Mammary epithelial cell (primary cell): ENCODE data around the gene AGRP.
"Not testable (repeated sequence)": the region's sequence is repeated elsewhere in the genome, so short reads cannot be mapped to it uniquely, and the experiment has no call there.

Source experiments
- EZH2 ChIP-seq: IDR thresholded peaks from 2 replicates; pipeline ENCODE4 v1.6.1; 2012; ENCODE audit warnings: low read length, inconsistent platforms, borderline replicate concordance
- TF ChIP-seq, protein P1 (sequence below), 2 donors: IDR thresholded peaks in 1 of 2; conservative IDR thresholded peaks in 1 of 2; 2 replicates each; pipeline ENCODE4 v1.5.1; 2011 to 2012; ENCODE audit warnings: inconsistent platforms in 2 of 2, low read length in 2 of 2, mild to moderate bottlenecking in 2 of 2, control low read depth in 1 of 2, low read depth in 1 of 2; ENCODE audit not compliant: insufficient read depth in 1 of 2; ENCODE audit errors: extremely low read depth in 1 of 2

- TF ChIP-seq, protein P1, sequence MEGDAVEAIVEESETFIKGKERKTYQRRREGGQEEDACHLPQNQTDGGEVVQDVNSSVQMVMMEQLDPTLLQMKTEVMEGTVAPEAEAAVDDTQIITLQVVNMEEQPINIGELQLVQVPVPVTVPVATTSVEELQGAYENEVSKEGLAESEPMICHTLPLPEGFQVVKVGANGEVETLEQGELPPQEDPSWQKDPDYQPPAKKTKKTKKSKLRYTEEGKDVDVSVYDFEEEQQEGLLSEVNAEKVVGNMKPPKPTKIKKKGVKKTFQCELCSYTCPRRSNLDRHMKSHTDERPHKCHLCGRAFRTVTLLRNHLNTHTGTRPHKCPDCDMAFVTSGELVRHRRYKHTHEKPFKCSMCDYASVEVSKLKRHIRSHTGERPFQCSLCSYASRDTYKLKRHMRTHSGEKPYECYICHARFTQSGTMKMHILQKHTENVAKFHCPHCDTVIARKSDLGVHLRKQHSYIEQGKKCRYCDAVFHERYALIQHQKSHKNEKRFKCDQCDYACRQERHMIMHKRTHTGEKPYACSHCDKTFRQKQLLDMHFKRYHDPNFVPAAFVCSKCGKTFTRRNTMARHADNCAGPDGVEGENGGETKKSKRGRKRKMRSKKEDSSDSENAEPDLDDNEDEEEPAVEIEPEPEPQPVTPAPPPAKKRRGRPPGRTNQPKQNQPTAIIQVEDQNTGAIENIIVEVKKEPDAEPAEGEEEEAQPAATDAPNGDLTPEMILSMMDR (conservative IDR thresholded peaks at IDR 0.05 in 1 of 2, IDR thresholded peaks at IDR 0.05 in 1 of 2; ENCODE audit: extremely low read depth in 1 of 2, insufficient read depth in 1 of 2, low read depth in 1 of 2, low read length in 2 of 2) = not testable (repeated sequence)
- not testable (repeated sequence) for TF ChIP-seq EZH2
These were observed 4.2 kb upstream of the AGRP start for GRCh38 chr16:67487561-67487960.
